Measurements from ENCODE around the gene RAN. TPM values are rescaled to one million over a fixed set of nuclear protein-coding genes. Genes with fewer than 3 reads are reported as not detected.

RAN gene
- total RNA-seq, 1 experiment from 2014 or later = 1,968 TPM

DNA sequence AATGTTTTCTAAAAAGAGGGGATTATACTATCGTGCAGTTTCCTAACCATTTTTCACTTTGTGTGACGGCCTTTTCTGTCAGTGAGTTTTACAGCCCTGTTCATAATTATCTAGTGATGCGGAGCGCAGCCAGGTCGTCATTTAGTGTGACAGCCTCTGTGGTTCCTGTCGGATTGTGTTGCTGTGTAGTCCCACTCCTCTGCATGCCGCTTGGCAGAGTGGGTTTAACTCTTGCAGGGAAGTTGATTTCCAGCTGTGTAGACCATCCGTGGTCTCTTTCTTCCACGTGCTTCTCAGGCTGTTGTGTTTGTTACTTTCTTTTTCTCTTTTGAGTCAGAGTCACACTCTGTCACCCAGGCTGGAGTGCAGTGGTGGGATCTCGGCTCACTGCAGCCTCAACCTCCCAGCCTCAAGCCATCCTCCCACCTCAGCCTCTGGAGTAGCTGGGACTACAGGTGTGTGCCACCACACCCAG, 8.6 kb downstream of the RAN start:
- Mint-ChIP-seq H3K27ac (peak overlapping the region in 2 of 3 experiments; percentile 6 to 34; a peak in 1 of 7 replicates), H3K4me3 (no peak overlapping the region), H3K9me3 (no peaks in the 10 kb centered on the region), H3K4me1 (peaks cover 30 to 33% of the 10 kb centered on the region in 2 experiments), H3K36me3 (ENCODE audit: insufficient read depth in 1 of 3, low read depth in 3 of 3) (peaks cover 14 to 25% (median 22%) of the 10 kb centered on the region in 3 experiments; a peak in 6 of 7 replicates), H3K27me3 (ENCODE audit: low read depth) (no peaks in the 10 kb centered on the region; the same call in none of the 2 replicates)
- Histone ChIP-seq H2BK20ac (ENCODE audit: low read depth, low read length, poor library complexity, severe bottlenecking) (no peak overlapping the region), H3K27me3 (ENCODE audit: insufficient read depth, low read length) (no peaks in the 10 kb centered on the region), H2AFZ (ENCODE audit: low read length) (no peak overlapping the region), H3K18ac (ENCODE audit: insufficient read length, low read depth, low read length) (no peak overlapping the region), H3K79me2 (ENCODE audit: insufficient read depth, low read length) (no peaks in the 10 kb centered on the region), H3K23ac (ENCODE audit: insufficient read length, low read depth, low read length) (no peak overlapping the region), H3K14ac (ENCODE audit: insufficient read depth, low read length) (no peak overlapping the region), H2BK12ac (ENCODE audit: insufficient read length, low read depth, low read length) (no peak overlapping the region), H3K9me3 (ENCODE audit: control insufficient read depth, low read depth, low read length) (no peaks in the 10 kb centered on the region), H4K8ac (replicated peaks; ENCODE audit: insufficient read length, low read depth, low read length) (no peak overlapping the region), H3T11ph (ENCODE audit: low read length) (no peak overlapping the region), H3K79me1 (ENCODE audit: insufficient read depth, low read depth, low read length, poor library complexity, severe bottlenecking) (no peaks in the 10 kb centered on the region), H2BK120ac (ENCODE audit: low read depth, low read length, poor library complexity, severe bottlenecking) (no peak overlapping the region), H3K23me2 (ENCODE audit: insufficient read length, low read depth, low read length, poor library complexity, severe bottlenecking) (no peaks in the 10 kb centered on the region), H4K5ac (ENCODE audit: insufficient read length, low read depth, low read length) (no peak overlapping the region), H3K9ac (ENCODE audit: extremely low read depth, insufficient read length, low read length) (no peak overlapping the region), H3K4me2 (ENCODE audit: insufficient read depth, insufficient read length, low read length) (no peak overlapping the region), H4K20me1 (ENCODE audit: control insufficient read depth, insufficient read depth, insufficient read length) (peaks cover 4% of the 10 kb centered on the region), H2BK15ac (ENCODE audit: low read depth, low read length) (no peak overlapping the region), H3K27ac (ENCODE audit: insufficient read length, low read depth, low read length) (no peak overlapping the region), H3K4me1 (ENCODE audit: insufficient read depth, low read length) (no peaks in the 10 kb centered on the region), H3K56ac (ENCODE audit: insufficient read length, low read depth, low read length) (no peak overlapping the region), H2BK5ac (ENCODE audit: insufficient read length, low read length) (no peak overlapping the region), H3K4ac (ENCODE audit: low read depth, low read length) (no peak overlapping the region), H2AK5ac (ENCODE audit: insufficient read length, low read length) (no peak overlapping the region), H4K91ac (ENCODE audit: insufficient read length, low read depth, low read length) (no peak overlapping the region)
- TF ChIP-seq CTCF (conservative IDR thresholded peaks at IDR 0.05) = no peak
- no peak for DNase-seq
- WGBS (ENCODE audit: extremely low coverage, insufficient read length, low lambda C conversion rate) = no CpG with 5 or more reads among the region's 10 CpGs
